HCT116 (cell line): Measurements from ENCODE around the gene RMDN2. TPM values are rescaled to one million over a fixed set of nuclear protein-coding genes. Genes with fewer than 3 reads are reported as not detected.

Experiments used
- ATAC-seq: fragments of 200-7000 bp; cut with Tn5 transposase; 2 replicates; pipeline ENCODE4 v1.9.1; 2020; ENCODE audit warnings: mild to moderate bottlenecking, moderate library complexity
- BruUV-seq: library from RNA; stranded (reverse); fragments of 400-500 nt; replicated peaks from 2 replicates; lab custom pipeline; 2021; lab: Mats Ljungman, UMichigan
- CTCF ChIA-PET: fragments of 300-600 bp; sonication (Branson Sonifier 250); formaldehyde crosslinking; loops from one replicate; lab custom pipeline; 2021; ENCODE audit warnings: antibody characterized with exemption; lab: Charles Lee
- POLR2A ChIA-PET: fragments of 300-600, 350-600 bp; sonication (Branson Sonifier 250); formaldehyde crosslinking; loops from one replicate; lab custom pipeline; 2021; ENCODE audit warnings: antibody characterized with exemption; lab: Charles Lee
- RAD21 ChIA-PET, 2 experiments: fragments of 300-600 bp; sonication (Branson Sonifier 250); formaldehyde crosslinking; loops; one replicate each; lab custom pipeline; 2023; ENCODE audit warnings: low total read pairs in 2 of 2; ENCODE audit not compliant: uncharacterized antibody in 2 of 2, unreplicated experiment in 2 of 2, low non-redundant PET in 1 of 2; lab: Charles Lee
- DNase-seq: peaks from one replicate; pipeline ENCODE4 v3.0.0-alpha.2; 2010; ENCODE audit warnings: low read depth, low spot score
- H2AFZ ChIP-seq: fragments of 200-600 bp; shearing (Covaris generic), sonication (generic); 2 replicates; pipeline ENCODE4 v1.6.1; 2017; ENCODE audit warnings: low read depth, mixed run types, mixed read lengths, antibody characterized with exemption, low read length; ENCODE audit not compliant: poor library complexity, severe bottlenecking
- H3K27ac ChIP-seq: 2 replicates; pipeline ENCODE4 v1.5.1; 2012; ENCODE audit warnings: low read depth, low read length
- H3K27me3 ChIP-seq: fragments of 200-600 bp; sonication (generic); 2 replicates; pipeline ENCODE4 v1.6.1; 2016; ENCODE audit warnings: mixed run types, low read length, mixed read lengths; ENCODE audit not compliant: insufficient read depth
- H3K36me3 ChIP-seq, 2 experiments: fragments of 200-500 bp in 1 of 2; fragments of 200-600 bp in 1 of 2; sonication (Bioruptor generic) in 1 of 2; sonication (generic) in 1 of 2; 2 replicates each; pipeline versions ENCODE4 v1.5.1 to v1.6.1; 2014 to 2016; ENCODE audit warnings: low read length in 2 of 2, inconsistent platforms in 1 of 2, mixed read lengths in 1 of 2, mixed run types in 1 of 2; ENCODE audit not compliant: insufficient read depth in 2 of 2, control insufficient read depth in 1 of 2
- H3K4me1 ChIP-seq, 2 experiments: fragments of 200-600 bp in 1 of 2; sonication (generic) in 1 of 2; 2 replicates each; pipeline versions ENCODE4 v1.5.1 to v1.6.1; 2012 to 2017; ENCODE audit warnings: low read length in 2 of 2, inconsistent platforms in 1 of 2, mild to moderate bottlenecking in 1 of 2, mixed read lengths in 1 of 2, mixed run types in 1 of 2, moderate library complexity in 1 of 2; ENCODE audit not compliant: insufficient read depth in 2 of 2, control insufficient read depth in 1 of 2
- H3K4me2 ChIP-seq: fragments of 200-600 bp; sonication (generic); 2 replicates; pipeline ENCODE4 v1.6.1; 2017; ENCODE audit warnings: mixed run types, low read length, mixed read lengths
- H3K4me3 ChIP-seq, 2 experiments: fragments of 200-600 bp in 1 of 2; sonication (generic) in 1 of 2; replicated peaks in 1 of 2; 2 replicates each; pipeline ENCODE4 v1.5.1; 2011 to 2016; ENCODE audit warnings: low read length in 2 of 2, control low read depth in 1 of 2, low read depth in 1 of 2, mild to moderate bottlenecking in 1 of 2, mixed read lengths in 1 of 2, mixed run types in 1 of 2
- H3K79me2 ChIP-seq: fragments of 200-600 bp; sonication (generic); 2 replicates; pipeline ENCODE4 v1.6.1; 2017; ENCODE audit warnings: mild to moderate bottlenecking, mixed run types, low read length, moderate library complexity, mixed read lengths; ENCODE audit not compliant: insufficient read depth
- H3K9ac ChIP-seq: fragments of 200-600 bp; sonication (generic); 2 replicates; pipeline ENCODE4 v1.6.1; 2016; ENCODE audit warnings: low read length, mixed read lengths
- H3K9me2 ChIP-seq: fragments of 200-600 bp; sonication (generic), shearing (Covaris generic); 2 replicates; pipeline ENCODE4 v1.6.1; 2017; ENCODE audit warnings: mixed run types, mild to moderate bottlenecking, moderate library complexity; ENCODE audit not compliant: insufficient read depth
- H3K9me3 ChIP-seq, 2 experiments: fragments of 200-500 bp in 1 of 2; fragments of 200-600 bp in 1 of 2; sonication (Bioruptor generic) in 1 of 2; sonication (generic) in 1 of 2; 2 replicates each; pipeline ENCODE4 v1.6.1; 2014 to 2017; ENCODE audit warnings: low read length in 2 of 2, mixed read lengths in 2 of 2, inconsistent platforms in 1 of 2, low read depth in 1 of 2, mild to moderate bottlenecking in 1 of 2, mixed run types in 1 of 2, moderate library complexity in 1 of 2; ENCODE audit not compliant: control insufficient read depth in 1 of 2, insufficient read depth in 1 of 2
- H4K20me1 ChIP-seq: fragments of 200-600 bp; sonication (generic), shearing (Covaris generic); 2 replicates; pipeline ENCODE4 v1.6.1; 2017; ENCODE audit warnings: mixed run types, mild to moderate bottlenecking, moderate library complexity; ENCODE audit not compliant: insufficient read depth
- CBX3 ChIP-seq: IDR thresholded peaks from 2 replicates; pipeline ENCODE4 v1.6.1; 2012; ENCODE audit warnings: low read depth
- CTCF ChIP-seq, 3 experiments: fragments of 200-600 bp in 1 of 3; sonication (generic) in 1 of 3; IDR thresholded peaks in 2 of 3; conservative IDR thresholded peaks in 1 of 3; 2 replicates each; pipeline ENCODE4 v1.5.1; 2012 to 2017; ENCODE audit warnings: low read depth in 2 of 3, low read length in 2 of 3, antibody characterized with exemption in 1 of 3, borderline replicate concordance in 1 of 3, control low read depth in 1 of 3, mild to moderate bottlenecking in 1 of 3, mixed read lengths in 1 of 3, mixed run types in 1 of 3, moderate library complexity in 1 of 3; ENCODE audit not compliant: insufficient read depth in 1 of 3
- EGR1 ChIP-seq: IDR thresholded peaks from 2 replicates; pipeline ENCODE4 v1.6.1; 2012; ENCODE audit warnings: low read depth
- ELF1 ChIP-seq: IDR thresholded peaks from 2 replicates; pipeline ENCODE4 v1.6.1; 2012; ENCODE audit warnings: low read depth, borderline replicate concordance
- EZH2 ChIP-seq: fragments of 200-600 bp; sonication (generic); IDR thresholded peaks from 2 replicates; pipeline ENCODE4 v1.6.1; 2017; ENCODE audit warnings: antibody characterized with exemption, mixed run types
- EZH2phosphoT487 ChIP-seq: fragments of 200-600 bp; IDR thresholded peaks from 2 replicates; pipeline ENCODE4 v1.6.1; 2018; ENCODE audit warnings: antibody characterized with exemption, borderline replicate concordance
- FOSL1 ChIP-seq: IDR thresholded peaks from 2 replicates; pipeline ENCODE4 v1.6.1; 2012; ENCODE audit warnings: low read depth
- POLR2A ChIP-seq: IDR thresholded peaks from 2 replicates; pipeline ENCODE4 v1.7.0; 2011; ENCODE audit warnings: borderline replicate concordance; ENCODE audit not compliant: insufficient read depth, insufficient read length; ENCODE audit errors: extremely low read depth
- POLR2AphosphoS5 ChIP-seq: IDR thresholded peaks from 2 replicates; pipeline ENCODE4 v1.6.1; 2011; ENCODE audit warnings: mild to moderate bottlenecking, low read depth, low read length, moderate library complexity
- SIN3A ChIP-seq: IDR thresholded peaks from 2 replicates; pipeline ENCODE4 v1.6.1; 2012; ENCODE audit warnings: low read depth
- SP1 ChIP-seq: IDR thresholded peaks from 2 replicates; pipeline ENCODE4 v1.6.1; 2012; ENCODE audit warnings: low read depth
- SRF ChIP-seq: IDR thresholded peaks from 2 replicates; pipeline ENCODE4 v1.6.1; 2012; ENCODE audit warnings: low read depth
- TCF7L2 ChIP-seq: IDR thresholded peaks from 2 replicates; pipeline ENCODE4 v1.7.0; 2011; ENCODE audit warnings: borderline replicate concordance, inconsistent platforms; ENCODE audit not compliant: insufficient read depth, insufficient read length; ENCODE audit errors: extremely low read depth
- YY1 ChIP-seq: IDR thresholded peaks from 2 replicates; pipeline ENCODE4 v1.6.1; 2011; ENCODE audit warnings: low read length, low read depth, moderate library complexity, mild to moderate bottlenecking; ENCODE audit not compliant: insufficient replicate concordance; ENCODE audit errors: extremely low read depth
- ZBTB33 ChIP-seq: IDR thresholded peaks from 2 replicates; pipeline ENCODE4 v1.6.1; 2011; ENCODE audit warnings: mild to moderate bottlenecking, low read length, moderate library complexity; ENCODE audit not compliant: insufficient replicate concordance; ENCODE audit errors: extremely low read depth
- ZNF274 ChIP-seq: fragments of 200-500 bp; sonication (Bioruptor generic); IDR thresholded peaks from 2 replicates; pipeline ENCODE4 v1.6.1; 2014; ENCODE audit warnings: mild to moderate bottlenecking, low read depth, low read length, inconsistent platforms
- intact Hi-C: fragments of 100-400 bp; cut with micrococcal nuclease; formaldehyde crosslinking; loops from 2 replicates; pipeline ENCODE4 v1.10.0; 2022
- total RNA-seq: library from RNA; stranded (reverse); gene quantifications from one replicate; pipeline ENCODE4 v1.2.1, GENCODE V29; 2021; ENCODE audit not compliant: unreplicated experiment
- TF ChIP-seq, protein P1 (sequence below): IDR thresholded peaks from 2 replicates; pipeline ENCODE4 v1.6.1; 2012
- TF ChIP-seq, protein P2 (sequence below): IDR thresholded peaks from 2 replicates; pipeline ENCODE4 v1.6.1; 2012

The RMDN2 gene
- total RNA-seq, 1 experiment from 2014 or later, result 4.5 TPM

GRCh38 chr2:38016219-38016618, 91.1 kb downstream of the RMDN2 start:
- H4K20me1 ChIP-seq, result no peaks in the 10 kb centered on the region
- ChIA-PET POLR2A (no interaction called here), CTCF (no interaction called here), RAD21 (no interaction called here)
- BruUV-seq, result no TSS peak
- H3K36me3 ChIP-seq, result no peaks in the 10 kb centered on the region
- H3K9me3 ChIP-seq, result no peaks in the 10 kb centered on the region
- H3K79me2 ChIP-seq, result no peaks in the 10 kb centered on the region
- H3K4me3 ChIP-seq, result no peak overlapping the region
- DNase-seq (no peak), ATAC-seq (no peak)
- no peak overlapping the region for H3K27ac ChIP-seq
- H3K9me2 ChIP-seq, result no peaks in the 10 kb centered on the region
- no peaks in the 10 kb centered on the region for H3K27me3 ChIP-seq
- H3K4me2 ChIP-seq, result no peak overlapping the region
- intact Hi-C loops, result no loop called here
- H3K4me1 ChIP-seq, result peaks cover 0 to under 1% of the 10 kb centered on the region in 2 experiments; a peak in 1 of 4 replicates
- no peak for TF ChIP-seq SP1
- no peak for TF ChIP-seq POLR2AphosphoS5
- H2AFZ ChIP-seq, result no peak overlapping the region
- H3K9ac ChIP-seq, result no peak overlapping the region

- ATAC-seq, result no peak
- Histone ChIP-seq H3K9me2 (no peaks in the 10 kb centered on the region), H3K4me2 (no peak overlapping the region), H3K79me2 (no peaks in the 10 kb centered on the region), H3K27me3 (no peaks in the 10 kb centered on the region), H3K27ac (no peak overlapping the region), H3K4me3 (no peak overlapping the region), H3K4me1 (no peaks in the 10 kb centered on the region), H3K9ac (no peak overlapping the region), H4K20me1 (no peaks in the 10 kb centered on the region), H3K36me3 (no peaks in the 10 kb centered on the region), H2AFZ (no peak overlapping the region), H3K9me3 (no peaks in the 10 kb centered on the region)
- no peak for DNase-seq
- ChIA-PET RAD21 (no interaction called here), POLR2A (no interaction called here), CTCF (interaction anchor here (1.6 kb wide), 1 partner anchor 58 kb away, joined by 4 read pairs; the partner anchor contains the start of gene CYP1B1)
- TF ChIP-seq EZH2phosphoT487 (no peak), EZH2 (no peak), SIN3A (no peak), ZBTB33 (no peak), ELF1 (no peak), SP1 (no peak), CBX3 (no peak), POLR2AphosphoS5 (no peak), EGR1 (no peak), POLR2A (no peak), ZNF274 (no peak), CTCF (IDR thresholded peaks at IDR 0.05 in 2 of 3, conservative IDR thresholded peaks at IDR 0.05 in 1 of 3; ENCODE audit: borderline replicate concordance in 1 of 3, insufficient read depth in 1 of 3, low read depth in 2 of 3, low read length in 2 of 3) (no peak), SRF (no peak), FOSL1 (no peak), YY1 (no peak), TCF7L2 (no peak)
- TF ChIP-seq, protein P1, sequence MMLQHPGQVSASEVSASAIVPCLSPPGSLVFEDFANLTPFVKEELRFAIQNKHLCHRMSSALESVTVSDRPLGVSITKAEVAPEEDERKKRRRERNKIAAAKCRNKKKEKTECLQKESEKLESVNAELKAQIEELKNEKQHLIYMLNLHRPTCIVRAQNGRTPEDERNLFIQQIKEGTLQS, result no peak
- TF ChIP-seq, protein P2, sequence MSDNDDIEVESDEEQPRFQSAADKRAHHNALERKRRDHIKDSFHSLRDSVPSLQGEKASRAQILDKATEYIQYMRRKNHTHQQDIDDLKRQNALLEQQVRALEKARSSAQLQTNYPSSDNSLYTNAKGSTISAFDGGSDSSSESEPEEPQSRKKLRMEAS, result no peak
- intact Hi-C loops, result no loop called here
- BruUV-seq, result no TSS peak
These were observed 92.7 kb downstream of the RMDN2 start for GRCh38 chr2:38017836-38018235.
